Nephron (organoid): ENCODE measurements around the gene RHBDF2.

Source experiments
- H3K27ac Mint-ChIP-seq, 3 experiments: 2 replicates each; pipeline ENCODE4 v1.8.0; 2020; ENCODE audit warnings: mixed read lengths in 3 of 3, mild to moderate bottlenecking in 2 of 3, moderate library complexity in 1 of 3
- H3K27me3 Mint-ChIP-seq: 2 replicates; pipeline ENCODE4 v1.8.0; 2021; ENCODE audit warnings: low read depth, mild to moderate bottlenecking, moderate library complexity, mixed read lengths
- H3K36me3 Mint-ChIP-seq: 2 replicates; pipeline ENCODE4 v1.8.0; 2020; ENCODE audit warnings: low read depth, mixed read lengths
- H3K4me1 Mint-ChIP-seq: 2 replicates; pipeline ENCODE4 v1.8.0; 2020; ENCODE audit warnings: mixed read lengths
- H3K4me3 Mint-ChIP-seq, 3 experiments: 2 replicates each; pipeline ENCODE4 v1.8.0; 2020; ENCODE audit warnings: mild to moderate bottlenecking in 3 of 3, mixed read lengths in 3 of 3, moderate library complexity in 2 of 3
- H3K9me3 Mint-ChIP-seq: 2 replicates; pipeline ENCODE4 v1.8.0; 2020; ENCODE audit warnings: mixed read lengths
- TF ChIP-seq, protein P1 (sequence below), 3 experiments: fragments of 200-600 bp; sonication (generic); IDR thresholded peaks; one replicate each; pipeline ENCODE4 v1.5.0; 2021; ENCODE audit warnings: antibody characterized with exemption in 3 of 3; ENCODE audit not compliant: unreplicated experiment in 3 of 3

The RHBDF2 gene

DNA sequence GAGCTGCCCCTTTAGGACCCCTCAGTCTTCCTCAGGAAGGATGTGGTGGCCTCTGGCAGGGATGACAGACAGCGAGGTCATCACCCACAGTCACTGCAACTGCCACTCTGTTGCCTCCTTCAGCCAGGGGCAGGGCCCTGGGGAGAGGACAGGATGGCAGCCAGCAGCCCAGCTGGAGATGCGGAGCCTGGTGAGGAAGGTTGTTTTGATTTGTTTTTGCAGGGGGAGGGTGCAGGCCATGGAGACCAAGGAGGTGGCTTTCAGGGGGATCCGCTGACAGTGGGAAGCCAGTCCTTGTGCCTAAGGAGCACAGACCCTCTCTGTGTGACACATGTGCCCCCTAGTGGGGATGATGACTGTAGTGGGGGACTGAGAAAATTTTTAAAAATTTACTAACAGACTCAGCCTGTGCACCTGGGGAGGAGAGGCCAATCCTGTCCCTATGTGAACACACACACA, 46.0 kb upstream of the RHBDF2 start:
- H3K9me3 Mint-ChIP-seq, result no peaks in the 10 kb centered on the region
- H3K36me3 Mint-ChIP-seq, result no peaks in the 10 kb centered on the region
- TF ChIP-seq, protein P1, sequence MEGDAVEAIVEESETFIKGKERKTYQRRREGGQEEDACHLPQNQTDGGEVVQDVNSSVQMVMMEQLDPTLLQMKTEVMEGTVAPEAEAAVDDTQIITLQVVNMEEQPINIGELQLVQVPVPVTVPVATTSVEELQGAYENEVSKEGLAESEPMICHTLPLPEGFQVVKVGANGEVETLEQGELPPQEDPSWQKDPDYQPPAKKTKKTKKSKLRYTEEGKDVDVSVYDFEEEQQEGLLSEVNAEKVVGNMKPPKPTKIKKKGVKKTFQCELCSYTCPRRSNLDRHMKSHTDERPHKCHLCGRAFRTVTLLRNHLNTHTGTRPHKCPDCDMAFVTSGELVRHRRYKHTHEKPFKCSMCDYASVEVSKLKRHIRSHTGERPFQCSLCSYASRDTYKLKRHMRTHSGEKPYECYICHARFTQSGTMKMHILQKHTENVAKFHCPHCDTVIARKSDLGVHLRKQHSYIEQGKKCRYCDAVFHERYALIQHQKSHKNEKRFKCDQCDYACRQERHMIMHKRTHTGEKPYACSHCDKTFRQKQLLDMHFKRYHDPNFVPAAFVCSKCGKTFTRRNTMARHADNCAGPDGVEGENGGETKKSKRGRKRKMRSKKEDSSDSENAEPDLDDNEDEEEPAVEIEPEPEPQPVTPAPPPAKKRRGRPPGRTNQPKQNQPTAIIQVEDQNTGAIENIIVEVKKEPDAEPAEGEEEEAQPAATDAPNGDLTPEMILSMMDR (IDR thresholded peaks at IDR 0.05; ENCODE audit: unreplicated experiment in 3 of 3), result peak; percentile 59 to 74 (median 67)
- no peak overlapping the region for H3K4me3 Mint-ChIP-seq
- peak overlapping the region in 1 of 3 experiments; percentile 42 for H3K27ac Mint-ChIP-seq
- peaks cover 11% of the 10 kb centered on the region for H3K27me3 Mint-ChIP-seq
- H3K4me1 Mint-ChIP-seq, result peaks cover 32% of the 10 kb centered on the region

DNA sequence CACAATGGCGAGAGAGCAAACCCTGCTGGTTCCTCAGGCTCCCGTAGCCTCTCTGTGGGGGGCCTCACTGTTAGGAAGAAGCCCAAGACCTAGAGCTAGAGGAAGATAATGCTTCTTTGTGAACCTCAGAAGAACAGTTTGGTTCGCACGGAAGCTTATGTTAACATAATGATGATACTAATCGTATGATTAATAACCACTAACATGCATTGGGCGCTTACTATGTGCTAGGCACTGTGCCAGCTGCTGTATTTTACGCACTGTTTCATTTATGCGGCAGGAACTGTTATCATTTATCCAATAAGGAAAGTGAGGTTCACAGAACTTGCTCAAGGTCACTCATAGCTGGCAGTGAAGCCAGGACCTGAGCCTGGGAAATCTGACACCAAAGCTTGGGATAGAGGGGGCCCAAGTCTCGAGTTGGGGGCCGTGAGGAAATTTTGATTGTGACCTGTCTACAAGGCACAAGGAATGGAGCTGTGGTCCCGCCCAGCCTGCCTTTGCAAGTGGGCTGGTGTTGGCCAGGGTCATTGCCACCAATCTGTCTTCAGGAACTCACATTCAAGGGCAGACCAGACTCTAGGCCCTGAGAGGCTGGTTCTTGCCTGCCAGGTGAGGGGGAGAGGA, 45.4 kb upstream of the RHBDF2 start:
- Mint-ChIP-seq H3K27me3 (peaks cover 11% of the 10 kb centered on the region), H3K27ac (peak overlapping the region; percentile 42 to 79 (median 50)), H3K4me3 (peak overlapping the region in 2 of 3 experiments; percentile 32 to 38), H3K4me1 (peaks cover 38% of the 10 kb centered on the region), H3K9me3 (no peaks in the 10 kb centered on the region), H3K36me3 (no peaks in the 10 kb centered on the region)
- TF ChIP-seq, protein P1 (IDR thresholded peaks at IDR 0.05; ENCODE audit: unreplicated experiment in 3 of 3), result no peak

DNA sequence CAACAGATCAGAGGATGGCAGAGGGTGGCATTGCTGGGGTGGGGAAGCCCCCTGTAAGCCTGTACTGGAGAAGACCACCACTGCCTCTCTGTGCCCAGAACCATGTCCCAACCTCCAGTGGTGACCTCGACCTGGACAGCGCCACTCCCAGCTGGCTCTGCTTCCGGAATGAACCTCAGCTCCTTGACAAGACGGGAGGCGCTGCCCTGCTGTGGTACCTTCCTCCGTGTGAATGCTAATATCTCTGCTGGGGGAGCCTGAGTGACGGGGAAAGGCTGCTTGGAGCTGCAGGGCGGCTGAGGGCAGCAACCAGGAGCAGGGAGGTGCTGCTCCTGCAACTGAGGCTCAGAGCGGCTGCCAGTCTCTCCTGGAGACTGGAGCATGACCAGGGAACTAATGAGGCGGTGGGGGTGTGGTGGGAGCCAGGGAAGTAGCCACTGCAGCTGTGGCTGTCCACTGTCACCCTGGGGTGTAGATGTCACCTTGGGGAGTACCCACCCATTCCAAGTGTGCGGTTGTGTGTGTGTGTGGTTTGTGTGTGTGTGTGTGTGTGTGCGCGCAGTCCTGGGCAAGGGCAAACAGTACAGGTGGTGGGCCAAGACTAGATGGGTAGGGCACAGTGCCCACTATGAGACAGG, 44.8 kb upstream of the RHBDF2 start:
- TF ChIP-seq, protein P1 (IDR thresholded peaks at IDR 0.05; ENCODE audit: unreplicated experiment in 3 of 3), result no peak
- H3K27me3 Mint-ChIP-seq, result peaks cover 12% of the 10 kb centered on the region
- H3K4me3 Mint-ChIP-seq, result peak overlapping the region; percentile 14 to 38 (median 32)
- peaks cover 42% of the 10 kb centered on the region for H3K4me1 Mint-ChIP-seq
- no peaks in the 10 kb centered on the region for H3K9me3 Mint-ChIP-seq
- H3K27ac Mint-ChIP-seq, result peak overlapping the region; percentile 42 to 79 (median 50)
- no peaks in the 10 kb centered on the region for H3K36me3 Mint-ChIP-seq

DNA sequence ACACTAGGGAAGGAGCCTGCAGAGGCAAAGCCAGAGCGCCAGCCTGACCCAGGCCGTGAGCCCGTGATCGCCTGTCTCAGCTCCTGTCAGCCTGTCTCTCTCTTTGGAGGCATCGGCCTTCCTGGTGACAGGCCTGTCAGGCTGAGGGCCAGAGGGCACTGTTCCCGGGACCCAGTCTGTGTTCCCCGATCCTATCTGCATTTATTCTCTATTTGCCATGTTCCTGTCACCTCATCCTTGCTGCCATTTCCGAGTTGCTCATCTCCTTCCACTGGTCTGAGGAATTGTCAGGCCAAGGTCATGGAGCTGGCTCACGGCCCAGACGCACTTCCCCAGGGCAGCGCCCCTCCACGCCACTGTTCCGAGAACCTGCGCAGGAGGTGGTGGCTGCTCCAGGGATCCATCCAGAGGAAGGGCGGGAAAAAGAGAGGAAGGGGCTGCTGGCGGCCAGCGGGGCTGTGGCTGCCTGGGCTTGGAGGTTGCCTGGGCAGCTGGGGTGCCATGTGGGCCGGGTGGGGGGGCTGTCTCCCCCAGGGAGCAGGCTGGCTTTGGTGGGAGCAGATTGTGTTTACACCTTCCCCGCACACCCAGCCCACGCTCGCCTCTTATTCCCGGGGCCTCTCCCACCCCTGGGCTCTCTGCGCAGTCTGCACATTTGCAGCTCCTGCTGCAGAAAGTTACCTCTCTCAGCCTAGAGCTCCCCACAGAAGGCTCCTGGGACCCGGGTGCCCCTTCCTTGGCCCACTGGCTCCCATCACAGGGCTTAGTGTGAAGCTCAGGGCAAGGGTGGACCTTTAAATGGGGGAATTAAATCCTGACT, 43.5 kb upstream of the RHBDF2 start:
- TF ChIP-seq, protein P1 (IDR thresholded peaks at IDR 0.05; ENCODE audit: unreplicated experiment in 3 of 3), result no peak
- Mint-ChIP-seq H3K9me3 (no peaks in the 10 kb centered on the region), H3K27ac (peak overlapping the region; percentile 63 to 86 (median 78)), H3K4me1 (peaks cover 47% of the 10 kb centered on the region), H3K27me3 (peaks cover 18% of the 10 kb centered on the region), H3K4me3 (peak overlapping the region; percentile 41 to 47 (median 46)), H3K36me3 (no peaks in the 10 kb centered on the region)

DNA sequence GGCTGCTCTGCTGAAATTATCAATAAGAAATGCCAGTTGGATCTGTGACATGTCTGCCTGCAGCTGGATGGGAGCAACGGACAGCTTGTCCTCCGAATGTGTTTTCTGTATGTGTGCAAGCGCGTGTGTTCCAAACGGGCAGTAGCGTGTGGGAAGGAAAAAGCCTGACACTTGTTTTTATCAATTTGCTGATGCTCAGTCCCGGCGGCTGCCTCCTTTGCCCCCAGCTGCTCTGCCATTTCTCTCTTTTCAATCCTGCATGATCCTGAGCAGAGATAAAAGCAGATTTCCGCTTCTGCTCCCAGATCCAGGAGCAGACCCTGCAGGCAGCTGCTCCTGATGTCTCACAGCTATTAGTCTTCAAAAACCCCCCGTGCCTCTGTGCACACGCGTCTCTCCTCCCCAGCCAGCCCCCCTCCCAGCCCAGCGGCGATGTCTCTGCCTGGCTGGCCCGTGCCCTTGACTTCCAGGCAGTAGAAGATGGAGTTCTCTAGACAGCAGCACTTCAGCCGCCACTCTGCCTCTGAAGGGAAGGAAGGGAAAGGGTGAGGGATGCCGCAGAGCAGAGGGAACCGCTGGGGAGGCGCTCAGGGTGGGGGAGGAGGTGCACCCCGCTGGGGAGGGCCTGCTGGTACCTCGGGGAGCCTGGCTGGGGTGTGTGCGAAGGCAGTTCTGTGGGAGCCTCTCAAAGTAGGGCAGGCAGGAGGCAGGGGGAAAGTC, 42.8 kb upstream of the RHBDF2 start:
- peak overlapping the region; percentile 63 to 86 (median 82) for H3K27ac Mint-ChIP-seq
- H3K4me1 Mint-ChIP-seq, result peaks cover 54% of the 10 kb centered on the region
- H3K36me3 Mint-ChIP-seq, result no peaks in the 10 kb centered on the region
- H3K27me3 Mint-ChIP-seq, result peaks cover 25% of the 10 kb centered on the region
- TF ChIP-seq, protein P1 (IDR thresholded peaks at IDR 0.05; ENCODE audit: unreplicated experiment in 3 of 3), result no peak
- H3K4me3 Mint-ChIP-seq, result peak overlapping the region; percentile 48 to 62 (median 55)
- no peaks in the 10 kb centered on the region for H3K9me3 Mint-ChIP-seq
